Colon (tissue), 2 donors: ENCODE measurements around the gene SNX9.

Experiments used
- FAIRE-seq: peaks from 2 replicates; lab custom pipeline; 2012; peaks lifted over from hg19 to GRCh38; lab: Jason Lieb, UNC
- donor health status: control.
- donor health status: control.

Gene SNX9

GRCh38 chr6:157859775-157860504 lies 36.9 kb downstream of the SNX9 start:
- no peak for FAIRE-seq

GRCh38 chr6:157860505-157860991 lies 37.5 kb downstream of the SNX9 start:
- FAIRE-seq, result no peak

- no peak for FAIRE-seq
These were observed 38.1 kb downstream of the SNX9 start for GRCh38 chr6:157861184-157861583.

GRCh38 chr6:157861814-157862213 lies 38.8 kb downstream of the SNX9 start:
- no peak for FAIRE-seq

GRCh38 chr6:157862706-157863105 lies 39.7 kb downstream of the SNX9 start:
- no peak for FAIRE-seq

GRCh38 chr6:157864185-157864761 lies 41.2 kb downstream of the SNX9 start:
- FAIRE-seq, result no peak

- no peak for FAIRE-seq
These were observed 42.2 kb downstream of the SNX9 start for GRCh38 chr6:157865249-157865648.

GRCh38 chr6:157867155-157867559 lies 44.1 kb downstream of the SNX9 start:
- FAIRE-seq, result no peak

- no peak for FAIRE-seq
These were observed 44.9 kb downstream of the SNX9 start for GRCh38 chr6:157867981-157868380.

- FAIRE-seq, result no peak
These were observed 45.8 kb downstream of the SNX9 start for GRCh38 chr6:157868835-157869234.

- no peak for FAIRE-seq
These were observed 46.7 kb downstream of the SNX9 start for GRCh38 chr6:157869673-157870302.

GRCh38 chr6:157873735-157874344 lies 50.8 kb downstream of the SNX9 start:
- FAIRE-seq, result no peak

GRCh38 chr6:157877149-157877548 lies 54.1 kb downstream of the SNX9 start:
- no peak for FAIRE-seq

GRCh38 chr6:157877573-157878438 lies 54.8 kb downstream of the SNX9 start:
- no peak for FAIRE-seq

- FAIRE-seq, result no peak
These were observed 56.2 kb downstream of the SNX9 start for GRCh38 chr6:157879034-157879872.

GRCh38 chr6:157879873-157880254 lies 56.8 kb downstream of the SNX9 start:
- no peak for FAIRE-seq

GRCh38 chr6:157880534-157880933 lies 57.5 kb downstream of the SNX9 start:
- FAIRE-seq, result no peak

GRCh38 chr6:157881342-157881741 lies 58.3 kb downstream of the SNX9 start:
- FAIRE-seq, result no peak

- no peak for FAIRE-seq
These were observed 61.7 kb downstream of the SNX9 start for GRCh38 chr6:157884756-157885155.

- FAIRE-seq, result no peak
These were observed 62.3 kb downstream of the SNX9 start for GRCh38 chr6:157885211-157885788.

- FAIRE-seq, result no peak
These were observed 62.8 kb downstream of the SNX9 start for GRCh38 chr6:157885876-157886275.
